Naive thymus-derived CD8-positive, alpha-beta T cell (primary cell): Measurements from ENCODE around the gene ZNF430. TPM values are rescaled to one million over a fixed set of nuclear protein-coding genes. Genes with fewer than 3 reads are reported as not detected.
"Not testable (repeated sequence)": the region's sequence is repeated elsewhere in the genome, so short reads cannot be mapped to it uniquely, and the experiment has no call there.

ENCODE experiments used
- ATAC-seq, 2 donors: fragments of 150-1000 bp; cut with Tn5 transposase in 1 of 2; sonication (Bioruptor Pico), chemical (Tn5 transposase) in 1 of 2; 1 replicate in 1 of 2; 2 replicates in 1 of 2; pipeline ENCODE4 v1.10.0; 2021; ENCODE audit warnings: mild to moderate bottlenecking in 2 of 2, moderate library complexity in 2 of 2
- POLR2A ChIA-PET: fragments of 350-600 bp; sonication (Branson Sonifier 250); formaldehyde crosslinking; loops from one replicate; lab custom pipeline; 2021; ENCODE audit warnings: antibody characterized with exemption; lab: Charles Lee
- DNase-seq, 10 donors: peaks; one replicate each; pipeline versions ENCODE4 v3.0.0 to v3.0.0-alpha.2; 2020 to 2022
- H3K27ac Mint-ChIP-seq, 10 donors: one replicate each; pipeline ENCODE4 v1.8.0; 2020 to 2022; ENCODE audit warnings: mild to moderate bottlenecking in 10 of 10, mixed read lengths in 10 of 10, moderate library complexity in 4 of 10, inconsistent platforms in 1 of 10
- H3K27me3 Mint-ChIP-seq, 5 donors: one replicate each; pipeline ENCODE4 v1.8.0; 2021 to 2022; ENCODE audit warnings: mixed read lengths in 5 of 5
- H3K36me3 Mint-ChIP-seq, 3 donors: one replicate each; pipeline ENCODE4 v1.8.0; 2020 to 2022; ENCODE audit warnings: mixed read lengths in 3 of 3, mild to moderate bottlenecking in 2 of 3, inconsistent platforms in 1 of 3
- H3K4me1 Mint-ChIP-seq, 4 donors: one replicate each; pipeline ENCODE4 v1.8.0; 2021 to 2022; ENCODE audit warnings: mixed read lengths in 4 of 4
- H3K4me3 Mint-ChIP-seq, 10 donors: one replicate each; pipeline ENCODE4 v1.8.0; 2020 to 2022; ENCODE audit warnings: mild to moderate bottlenecking in 10 of 10, mixed read lengths in 10 of 10, moderate library complexity in 6 of 10, inconsistent platforms in 1 of 10
- H3K9me3 Mint-ChIP-seq, 9 donors: one replicate each; pipeline ENCODE4 v1.8.0; 2020 to 2022; ENCODE audit warnings: mixed read lengths in 9 of 9, mild to moderate bottlenecking in 3 of 9, inconsistent platforms in 1 of 9, moderate library complexity in 1 of 9
- polyA plus RNA-seq, 3 donors: library from polyadenylated mRNA; unstranded; fragments of 300-500 nt; fragmentation: Illumina TruSeq; gene quantifications; one replicate each; pipeline ENCODE4 v1.2.3, GENCODE V29; 2021
- total RNA-seq, 8 experiments: library from RNA in 2 of 8; stranded (reverse) in 2 of 8; gene quantifications; one replicate each; pipeline ENCODE4 v1.2.3 and lab custom pipeline; 2021 to 2026

Gene ZNF430
- total RNA-seq (10 to 100 TPM; 49.3 to 49.4 TPM), polyA plus RNA-seq (10 to 100 TPM; 48.7 to 55.7 (median 53.9) TPM), total RNA-seq (lab: John Stamatoyannopoulos, UW) (40.7 to 91.1 (median 53.6) reads per million in 6 experiments)

DNA sequence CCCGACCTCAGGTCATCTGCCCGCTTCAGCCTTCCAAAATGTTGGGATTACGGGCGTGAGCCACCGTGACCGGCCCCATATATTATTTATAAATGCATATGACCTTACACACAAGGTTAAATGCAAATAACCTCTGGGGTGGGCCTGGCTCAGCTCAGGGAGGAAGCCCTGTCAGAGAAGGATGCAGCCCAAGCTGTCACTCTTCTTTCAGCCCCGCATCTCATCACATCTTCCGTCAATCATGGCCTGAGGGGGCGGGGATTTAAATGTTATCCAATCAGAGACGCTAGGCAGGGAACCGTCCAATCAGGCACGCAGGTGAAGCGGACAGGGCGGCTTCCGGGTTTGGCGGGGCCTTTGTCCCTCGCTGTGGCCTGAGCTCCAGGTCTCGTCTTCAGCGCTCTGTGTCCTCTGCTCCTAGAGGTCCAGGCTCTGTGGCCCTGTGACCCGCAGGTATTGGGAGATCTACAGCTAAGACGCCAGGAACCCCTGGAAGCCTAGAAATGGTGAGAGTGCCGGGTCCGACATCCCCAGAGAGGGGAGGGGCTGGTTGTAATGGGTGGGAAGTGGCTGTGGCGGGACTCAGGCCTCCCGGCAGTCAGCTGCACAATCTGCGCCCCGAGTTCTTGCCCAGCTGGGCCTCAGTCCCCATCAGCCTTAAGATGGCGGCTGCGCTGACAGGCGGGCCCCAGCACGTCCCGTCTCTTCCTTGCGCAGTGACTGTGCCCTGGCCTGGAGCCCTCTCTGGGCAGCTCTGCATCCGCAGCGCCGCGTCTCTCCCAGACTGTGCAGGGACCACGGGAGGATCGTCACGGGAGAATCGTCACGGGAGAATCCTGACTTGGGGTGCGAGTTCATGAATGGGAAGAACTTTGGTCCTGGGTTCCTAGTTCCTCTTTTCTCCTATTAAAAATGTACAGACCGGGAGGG lies at the start of gene ZNF430:
ZNF430 (plus strand) TSS at position 360 of the 930 bp plus-strand sequence; CDS start at position 504, 144 bp downstream.
- no peaks in the 10 kb centered on the region for H3K27me3 Mint-ChIP-seq
- peaks cover 6 to 35% (median 18%) of the 10 kb centered on the region in 3 donors for H3K36me3 Mint-ChIP-seq
- peaks cover 0 to 4% (median 0%) of the 10 kb centered on the region in 9 donors for H3K9me3 Mint-ChIP-seq
- peak within 1 kb of the TSS; percentile 95 to 100 (median 100) for H3K4me3 Mint-ChIP-seq
- POLR2A ChIA-PET: interaction anchor here (0.6 to 1.9 kb wide), 19 partner anchors 9 to 1613 kb away, joined by 3 to 19 read pairs (median 5); partner anchors contain the start of genes ZNF429, ZNF43, ZNF431 and ZNF492
- DNase-seq (peak; percentile 76 to 98 (median 94)), ATAC-seq (peak; percentile 95 to 97)
- H3K4me1 Mint-ChIP-seq: peaks cover 17 to 54% (median 50%) of the 10 kb centered on the region in 4 donors
- peak within 1 kb of the TSS; percentile 100 for H3K27ac Mint-ChIP-seq

DNA sequence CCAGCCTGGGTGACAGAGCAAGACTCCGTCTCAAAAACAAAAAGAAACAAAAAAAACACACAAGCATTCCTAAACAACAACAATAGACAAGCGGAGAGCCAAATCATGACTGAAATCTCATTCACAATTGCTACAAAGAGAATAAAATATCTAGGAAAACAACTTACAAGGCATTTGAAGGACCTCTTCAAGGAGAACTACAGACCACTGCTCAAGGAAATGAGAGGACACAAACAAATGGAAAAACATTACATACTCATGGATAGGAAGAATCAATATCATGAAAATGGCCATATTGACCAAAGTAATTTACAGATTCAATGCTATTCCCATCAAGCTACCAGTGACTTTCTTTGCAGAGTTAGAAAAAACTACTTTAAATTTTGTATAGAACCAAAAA lies 27.7 kb upstream of the ZNF430 start:
- Mint-ChIP-seq H3K9me3 (peaks cover 11 to 44% (median 27%) of the 10 kb centered on the region in 9 donors), H3K36me3 (peaks cover 0 to 36% (median 34%) of the 10 kb centered on the region in 3 donors)
- H3K27me3 Mint-ChIP-seq, DNase-seq, H3K27ac Mint-ChIP-seq, H3K4me1 Mint-ChIP-seq, POLR2A ChIA-PET, ATAC-seq, H3K4me3 Mint-ChIP-seq: not testable (repeated sequence)

DNA sequence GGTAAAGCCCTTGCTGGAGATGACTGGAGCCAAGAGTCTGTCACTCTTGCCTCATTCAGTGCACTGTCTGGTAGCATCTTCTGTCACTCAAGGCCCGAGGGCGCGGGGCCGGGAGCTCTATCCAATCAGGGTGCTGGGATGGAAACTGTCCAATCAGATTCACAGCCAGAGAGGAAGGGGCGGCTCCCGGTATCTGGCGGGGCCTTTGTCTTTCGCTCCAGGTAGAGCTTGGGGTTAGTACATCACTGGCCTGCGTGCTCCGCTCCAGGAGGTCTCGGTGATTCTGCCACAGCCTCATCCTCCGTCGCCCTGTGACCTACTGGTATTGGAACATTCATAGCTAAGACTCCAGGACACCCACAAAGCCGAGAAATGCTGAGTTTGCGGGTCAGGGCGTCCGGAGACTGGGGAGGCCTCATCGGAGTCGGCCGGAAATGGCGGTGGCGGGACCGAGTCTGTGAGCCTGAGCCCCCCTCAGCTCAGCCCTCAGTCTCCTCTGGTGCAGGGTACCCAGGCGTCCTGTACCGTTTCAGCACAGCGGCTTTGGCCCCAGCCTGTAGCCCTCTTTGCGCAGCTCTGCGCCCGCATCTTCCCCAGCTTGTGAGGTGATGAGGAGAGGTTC lies 20.6 kb upstream of the ZNF430 start:
- DNase-seq (peak; percentile 71 to 93 (median 86)), ATAC-seq (peak; percentile 100)
- no peaks in the 10 kb centered on the region for H3K36me3 Mint-ChIP-seq
- H3K9me3 Mint-ChIP-seq: peaks cover 0 to 5% (median 0%) of the 10 kb centered on the region in 9 donors
- no peaks in the 10 kb centered on the region for H3K27me3 Mint-ChIP-seq
- peak overlapping the region; percentile 81 to 92 (median 88) for H3K4me3 Mint-ChIP-seq
- peaks cover 4 to 13% (median 5%) of the 10 kb centered on the region in 4 donors for H3K4me1 Mint-ChIP-seq
- POLR2A ChIA-PET: interaction anchor here (0.6 to 1.1 kb wide), 8 partner anchors 21 to 506 kb away, joined by 3 to 14 read pairs (median 3); partner anchors contain the start of genes ZNF429, ZNF430, ZNF626 and ZNF66
- peak overlapping the region in 7 of 10 donors; percentile 17 to 80 (median 65) for H3K27ac Mint-ChIP-seq

- peak in 1 of 10 donors; percentile 12 for DNase-seq
- Mint-ChIP-seq H3K4me3 (peak overlapping the region; percentile 95 to 100 (median 100)), H3K27ac (peak overlapping the region; percentile 100), H3K4me1 (peaks cover 22 to 61% (median 56%) of the 10 kb centered on the region in 4 donors), H3K36me3 (peaks cover 9 to 42% (median 25%) of the 10 kb centered on the region in 3 donors)
- not testable (repeated sequence) for ATAC-seq, H3K27me3 Mint-ChIP-seq, H3K9me3 Mint-ChIP-seq
- POLR2A ChIA-PET: interaction anchor here (0.6 to 1.9 kb wide), 12 partner anchors 8 to 830 kb away, joined by 3 to 19 read pairs (median 7); partner anchors contain the start of genes ZNF43, ZNF431, ZNF626 and ZNF66
Observed at GRCh38 chr19:21021238-21021637, 781 bp downstream of the ZNF430 start.

DNA sequence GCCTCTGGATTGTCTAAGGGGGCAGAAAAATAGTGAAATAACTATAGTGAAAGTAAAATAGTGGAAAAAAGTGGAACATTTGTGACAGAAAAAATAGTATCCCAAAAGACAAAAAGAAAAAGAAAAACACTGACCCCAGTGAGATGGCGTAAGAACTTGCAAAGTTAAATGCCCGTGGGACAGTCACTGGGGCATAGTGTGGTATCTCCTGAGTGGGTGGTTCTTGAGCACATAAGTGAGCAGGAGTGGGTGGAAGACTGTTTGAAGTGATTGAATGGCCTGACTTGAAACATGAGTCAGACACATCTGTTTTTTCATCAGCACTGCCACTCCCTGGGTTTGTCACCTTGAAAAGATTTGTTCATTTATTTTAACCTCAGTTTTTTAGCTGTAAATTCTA lies 2.5 kb downstream of the ZNF430 start:
- Mint-ChIP-seq H3K27ac (peak overlapping the region; percentile 20 to 100 (median 76)), H3K36me3 (peaks cover 14 to 60% (median 41%) of the 10 kb centered on the region in 3 donors), H3K4me3 (peak overlapping the region; percentile 52 to 100 (median 100)), H3K9me3 (peaks cover 0 to 20% (median 0%) of the 10 kb centered on the region in 9 donors), H3K27me3 (no peaks in the 10 kb centered on the region), H3K4me1 (peaks cover 26 to 78% (median 73%) of the 10 kb centered on the region in 4 donors)
- ATAC-seq: no peak
- peak in 1 of 10 donors; percentile 6 for DNase-seq
- POLR2A ChIA-PET: no interaction called here

- peaks cover 0 to 23% (median 0%) of the 10 kb centered on the region in 9 donors for H3K9me3 Mint-ChIP-seq
- DNase-seq: no peak
- H3K36me3 Mint-ChIP-seq: peaks cover 18 to 68% (median 44%) of the 10 kb centered on the region in 3 donors
- H3K27ac Mint-ChIP-seq: peak overlapping the region in 5 of 10 donors; percentile 20 to 100 (median 63)
- no peak for ATAC-seq
- no peaks in the 10 kb centered on the region for H3K27me3 Mint-ChIP-seq
- POLR2A ChIA-PET: no interaction called here
- H3K4me3 Mint-ChIP-seq: peak overlapping the region in 5 of 10 donors; percentile 10 to 50 (median 34)
- H3K4me1 Mint-ChIP-seq: peaks cover 30 to 87% (median 82%) of the 10 kb centered on the region in 4 donors
Observed at GRCh38 chr19:21023901-21024300, 3.4 kb downstream of the ZNF430 start.

- POLR2A ChIA-PET: no interaction called here
- Mint-ChIP-seq H3K4me1 (peaks cover 23 to 78% (median 67%) of the 10 kb centered on the region in 4 donors), H3K27me3 (no peaks in the 10 kb centered on the region), H3K9me3 (peaks cover 0 to 33% (median 0%) of the 10 kb centered on the region in 9 donors), H3K27ac (peak overlapping the region in 4 of 10 donors; percentile 3 to 69 (median 28)), H3K4me3 (peak overlapping the region in 5 of 10 donors; percentile 0 to 37 (median 14)), H3K36me3 (peaks cover 21 to 91% (median 52%) of the 10 kb centered on the region in 3 donors)
- ATAC-seq (no peak), DNase-seq (no peak)
Observed at GRCh38 chr19:21028969-21029268, 8.5 kb downstream of the ZNF430 start.

- no peak for ATAC-seq
- no peak for DNase-seq
- H3K27me3 Mint-ChIP-seq: no peaks in the 10 kb centered on the region
- H3K4me1 Mint-ChIP-seq: peaks cover 5 to 20% (median 11%) of the 10 kb centered on the region in 4 donors
- peak overlapping the region in 3 of 10 donors; percentile 2 to 35 (median 28) for H3K27ac Mint-ChIP-seq
- H3K4me3 Mint-ChIP-seq: peak overlapping the region in 2 of 10 donors; percentile 12 to 34
- peaks cover 48 to 80% (median 79%) of the 10 kb centered on the region in 3 donors for H3K36me3 Mint-ChIP-seq
- H3K9me3 Mint-ChIP-seq: peaks cover 15 to 75% (median 50%) of the 10 kb centered on the region in 9 donors
- POLR2A ChIA-PET: no interaction called here
Observed at GRCh38 chr19:21045028-21045427, 24.6 kb downstream of the ZNF430 start.

GRCh38 chr19:21046489-21046888 lies 26.0 kb downstream of the ZNF430 start:
- peaks cover 15 to 76% (median 50%) of the 10 kb centered on the region in 9 donors for H3K9me3 Mint-ChIP-seq
- no peak overlapping the region for H3K4me3 Mint-ChIP-seq
- DNase-seq: no peak
- H3K4me1 Mint-ChIP-seq: peaks cover 5 to 20% (median 11%) of the 10 kb centered on the region in 4 donors
- H3K27ac Mint-ChIP-seq: no peak overlapping the region
- peaks cover 53 to 81% (median 81%) of the 10 kb centered on the region in 3 donors for H3K36me3 Mint-ChIP-seq
- POLR2A ChIA-PET: no interaction called here
- ATAC-seq: no peak
- H3K27me3 Mint-ChIP-seq: no peaks in the 10 kb centered on the region

DNA sequence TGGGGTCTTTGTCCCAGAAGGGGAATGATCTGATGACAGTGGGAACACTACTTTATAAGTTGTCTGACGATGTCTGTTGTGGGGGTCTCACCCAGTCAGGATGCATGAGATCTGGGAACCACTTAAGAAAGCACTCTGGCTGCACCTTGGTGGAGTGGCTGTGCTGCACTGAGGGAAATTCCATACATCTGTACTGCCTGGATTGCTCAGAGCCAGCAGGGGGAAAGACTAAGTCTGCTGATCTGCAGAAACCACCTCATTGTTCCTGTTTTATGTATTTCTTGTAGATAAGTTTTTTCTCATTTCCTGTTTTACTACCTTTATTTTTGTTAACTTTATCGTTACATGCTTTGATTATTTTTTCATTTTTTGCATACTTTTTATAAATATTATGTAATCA lies 27.3 kb downstream of the ZNF430 start:
- DNase-seq: no peak
- Mint-ChIP-seq H3K27ac (peak overlapping the region in 2 of 10 donors; percentile 3 to 19), H3K4me3 (peak overlapping the region in 3 of 10 donors; percentile 7 to 20 (median 14)), H3K4me1 (peaks cover 5 to 21% (median 11%) of the 10 kb centered on the region in 4 donors), H3K27me3 (no peaks in the 10 kb centered on the region), H3K9me3 (peaks cover 22 to 79% (median 56%) of the 10 kb centered on the region in 9 donors), H3K36me3 (peaks cover 61 to 81% (median 80%) of the 10 kb centered on the region in 3 donors)
- ATAC-seq: no peak
- POLR2A ChIA-PET: no interaction called here

DNA sequence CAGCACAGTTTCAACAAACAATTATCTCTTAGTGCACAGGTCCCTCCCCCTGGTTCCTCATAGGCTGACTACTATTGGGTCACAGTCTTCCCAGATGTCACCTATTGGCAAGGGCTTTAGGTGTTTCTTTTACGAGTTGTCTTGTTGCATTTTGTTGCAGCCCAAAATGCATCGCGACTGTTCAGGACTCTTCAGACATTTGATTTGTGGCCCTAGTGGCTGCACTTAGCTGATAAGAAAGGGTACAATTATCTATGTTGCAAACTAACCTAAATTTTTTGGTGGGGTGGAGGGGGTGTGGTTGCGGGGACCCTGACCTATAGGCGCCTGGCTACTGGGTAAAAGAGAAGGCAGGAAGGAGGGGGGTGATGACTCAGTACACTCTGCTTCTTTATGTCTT lies 32.4 kb downstream of the ZNF430 start:
- DNase-seq: no peak
- H3K4me3 Mint-ChIP-seq: no peak overlapping the region
- peaks cover 7 to 77% (median 34%) of the 10 kb centered on the region in 9 donors for H3K9me3 Mint-ChIP-seq
- H3K36me3 Mint-ChIP-seq: peaks cover 39 to 80% (median 78%) of the 10 kb centered on the region in 3 donors
- POLR2A ChIA-PET: no interaction called here
- no peak for ATAC-seq
- peaks cover 0 to 2% (median 0%) of the 10 kb centered on the region in 4 donors for H3K4me1 Mint-ChIP-seq
- H3K27ac Mint-ChIP-seq: no peak overlapping the region
- no peaks in the 10 kb centered on the region for H3K27me3 Mint-ChIP-seq

- H3K36me3 Mint-ChIP-seq: peaks cover 19 to 56% (median 47%) of the 10 kb centered on the region in 3 donors
- POLR2A ChIA-PET: no interaction called here
- H3K27me3 Mint-ChIP-seq: no peaks in the 10 kb centered on the region
- no peaks in the 10 kb centered on the region for H3K4me1 Mint-ChIP-seq
- H3K27ac Mint-ChIP-seq: no peak overlapping the region
- no peak for DNase-seq
- H3K4me3 Mint-ChIP-seq: no peak overlapping the region
- peaks cover 0 to 57% (median 18%) of the 10 kb centered on the region in 9 donors for H3K9me3 Mint-ChIP-seq
- no peak for ATAC-seq
Observed at GRCh38 chr19:21065336-21065735, 44.9 kb downstream of the ZNF430 start.
